DMS53 treated with DMSO at 0.1 percent for 48 hours (cell line): ENCODE measurements around the gene KRT37.

Source experiments
- DNase-seq: peaks from one replicate; lab custom pipeline; 2025; ENCODE audit not compliant: unreplicated experiment; lab: John Stamatoyannopoulos, UW

The KRT37 gene

GRCh38 chr17:41424111-41424635 is at the start of gene KRT37:
KRT37 (minus strand) TSS chr17:41424585; CDS start chr17:41424523, 62 bp downstream.
- DNase-seq: no peak

- DNase-seq: no peak
Observed at GRCh38 chr17:41468346-41468745, 44.0 kb upstream of the KRT37 start.

DNA sequence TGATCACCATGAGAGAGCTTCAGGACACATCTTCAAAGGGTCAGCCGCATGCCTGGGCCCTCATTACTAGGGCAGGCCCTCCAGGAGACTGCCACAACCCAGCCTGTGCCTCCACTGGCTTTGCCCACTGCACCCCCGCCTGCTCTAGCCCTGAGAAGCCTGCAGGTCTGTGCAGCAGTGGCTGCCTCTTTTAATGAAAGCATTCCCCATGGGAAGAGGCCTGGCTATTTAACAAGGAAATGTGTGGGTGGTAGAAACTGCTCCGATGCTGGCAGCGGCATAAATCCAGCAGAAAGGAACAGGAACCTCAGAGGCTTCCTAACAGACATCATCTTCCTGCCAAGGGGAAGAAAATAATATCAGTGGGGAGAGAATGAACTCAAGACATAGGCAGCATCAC is 43.2 kb upstream of the KRT37 start:
- DNase-seq: no peak

DNA sequence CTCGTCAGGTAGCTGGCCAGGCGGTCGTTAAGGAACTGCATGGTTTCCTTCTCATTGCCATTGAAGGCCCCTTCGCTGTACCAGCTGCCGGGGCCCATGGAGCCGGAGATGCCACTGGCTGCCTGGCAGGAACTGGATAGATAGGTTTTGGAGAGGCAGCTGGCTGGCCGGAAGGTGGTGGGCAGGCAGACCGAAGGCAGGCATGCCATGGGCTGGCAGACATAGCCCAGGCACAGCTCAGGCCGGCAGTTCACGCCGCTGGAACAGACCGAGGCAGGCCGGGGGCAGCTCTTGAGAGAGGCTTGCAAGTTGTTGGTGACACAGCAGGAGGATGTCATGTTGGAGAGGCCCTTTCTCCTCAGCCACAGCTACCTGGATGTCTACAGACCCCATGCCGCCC is 42.6 kb upstream of the KRT37 start, which contains the start of gene KRT32:
TSS of gene KRT32 (minus strand) at position 399 of the 400 bp plus-strand sequence. CDS start at position 338, 61 bp downstream.
- no peak for DNase-seq

DNA sequence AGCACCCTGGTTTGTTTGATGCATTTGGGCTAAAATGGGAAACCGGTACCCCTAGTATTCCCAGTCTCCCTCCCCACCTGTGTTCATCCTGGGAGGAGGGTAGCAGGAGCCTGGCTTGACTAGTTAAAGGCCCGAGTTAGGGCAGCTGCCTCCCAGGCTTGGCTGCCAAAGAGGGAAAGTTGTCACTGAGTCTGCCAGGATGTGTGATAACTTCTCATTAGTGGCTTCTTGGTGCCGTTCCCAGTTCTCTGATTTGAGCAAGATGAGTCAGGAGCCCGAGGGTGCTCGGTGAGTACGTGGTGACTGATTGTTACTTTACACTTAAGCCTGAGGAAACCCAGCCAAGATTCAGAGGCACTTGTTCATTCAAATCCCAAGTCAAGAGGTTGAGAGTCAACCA is 40.3 kb upstream of the KRT37 start:
- no peak for DNase-seq

DNA sequence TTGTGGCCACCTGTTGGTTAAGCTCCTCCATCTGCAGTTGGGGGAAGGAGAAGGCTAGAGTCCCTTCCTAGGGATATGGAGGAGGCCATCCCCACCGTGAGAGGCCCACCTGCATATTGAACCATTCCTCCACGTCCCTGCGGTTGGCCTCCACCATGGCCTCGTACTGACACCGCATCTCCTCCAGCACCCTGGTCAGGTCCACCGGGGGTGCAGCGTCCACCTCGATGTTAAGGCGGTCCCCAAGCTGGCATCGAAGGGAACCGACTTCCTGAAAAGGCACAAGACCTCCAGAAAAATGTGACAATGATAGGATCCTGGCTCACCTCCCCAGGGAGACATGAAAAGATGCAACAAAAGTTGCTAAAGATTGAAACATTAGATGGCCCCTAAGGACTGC is 39.8 kb upstream of the KRT37 start:
- no peak for DNase-seq

DNA sequence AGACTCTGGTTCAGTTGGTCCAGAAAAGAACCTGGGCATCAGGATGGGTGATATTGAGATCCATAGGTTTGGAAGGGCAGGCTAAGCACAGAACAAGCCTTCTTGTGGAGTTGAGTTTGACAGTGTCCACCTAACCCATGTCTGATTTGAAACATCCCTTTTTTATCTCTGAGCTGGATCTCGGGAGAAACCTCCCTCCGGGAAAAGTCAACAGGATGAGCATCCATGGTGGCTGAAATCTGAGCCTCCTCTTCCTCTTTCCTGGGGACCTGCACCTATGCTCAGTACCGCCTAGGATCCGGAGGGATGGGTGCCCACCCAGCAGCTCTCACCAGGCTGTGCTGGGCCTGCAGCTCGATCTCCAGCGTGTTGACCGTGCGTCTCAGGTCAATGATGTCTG is 39.4 kb upstream of the KRT37 start:
- no peak for DNase-seq

GRCh38 chr17:41462705-41463104 is 38.3 kb upstream of the KRT37 start:
- no peak for DNase-seq

DNA sequence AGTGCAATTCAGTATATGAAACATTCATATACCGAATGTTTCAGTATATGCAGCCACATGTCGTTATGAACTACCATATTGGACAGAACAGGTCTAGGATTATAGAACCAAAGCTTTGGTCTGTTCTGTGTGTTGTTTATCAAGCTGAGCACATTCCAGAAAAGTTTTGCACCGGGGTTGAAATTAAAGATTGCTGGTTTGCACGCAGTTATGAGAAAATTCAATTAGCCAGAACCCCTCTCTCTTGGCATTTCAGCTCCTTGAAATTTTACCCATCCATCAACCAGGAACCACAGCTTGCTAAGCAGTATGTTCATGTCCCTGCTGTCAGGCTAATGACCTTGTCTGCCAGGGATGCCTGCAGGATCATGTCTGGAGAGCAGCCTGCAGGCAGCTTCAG is 33.3 kb upstream of the KRT37 start:
- no peak for DNase-seq

- no peak for DNase-seq
Observed at GRCh38 chr17:41456204-41456603, 31.8 kb upstream of the KRT37 start.

GRCh38 chr17:41455236-41455635 is 30.9 kb upstream of the KRT37 start:
- no peak for DNase-seq

GRCh38 chr17:41453066-41453465 is 28.7 kb upstream of the KRT37 start:
- no peak for DNase-seq

DNA sequence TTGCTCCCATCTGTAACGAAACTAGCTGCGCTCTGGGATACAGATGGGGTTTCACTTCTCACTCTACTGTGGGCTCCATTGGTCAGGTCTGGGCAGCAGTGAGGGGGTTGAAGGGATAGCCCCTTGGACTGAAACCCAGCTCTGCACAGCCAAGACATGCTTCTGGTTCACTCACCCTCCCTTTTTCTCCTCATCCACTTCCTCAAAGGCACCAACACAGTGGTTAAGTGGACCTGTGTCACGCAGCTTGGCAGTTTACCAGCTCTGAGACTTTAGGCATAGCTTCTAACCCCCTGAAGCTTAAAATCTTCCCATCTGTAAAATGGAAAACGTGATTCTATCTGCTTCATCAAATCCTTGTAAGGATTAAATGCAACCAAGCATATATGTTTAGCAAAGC is 27.9 kb upstream of the KRT37 start:
- DNase-seq: no peak

- no peak for DNase-seq
Observed at GRCh38 chr17:41451154-41451728, 26.9 kb upstream of the KRT37 start.

GRCh38 chr17:41449008-41449407 is 24.6 kb upstream of the KRT37 start:
- no peak for DNase-seq

- no peak for DNase-seq
Observed at GRCh38 chr17:41448506-41448905, 24.1 kb upstream of the KRT37 start.

DNA sequence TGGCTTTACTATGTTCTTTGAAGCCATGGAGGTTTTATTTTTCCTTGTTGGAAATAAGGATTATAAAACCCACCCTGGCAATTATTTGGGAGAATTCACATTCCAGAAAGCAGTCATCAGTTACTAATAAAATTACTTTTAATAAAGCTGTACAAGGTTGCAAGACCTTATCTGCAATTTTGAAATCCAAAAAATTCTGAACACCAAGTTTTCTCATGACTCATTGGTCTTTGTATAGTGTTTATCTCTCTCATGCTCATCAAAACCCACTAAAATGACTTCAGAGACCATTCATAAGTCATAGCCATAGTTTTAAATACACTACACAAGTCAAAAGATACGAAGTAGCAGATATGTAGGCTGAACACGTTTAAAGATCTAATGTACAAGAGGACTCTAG is 22.4 kb upstream of the KRT37 start:
- DNase-seq: no peak

DNA sequence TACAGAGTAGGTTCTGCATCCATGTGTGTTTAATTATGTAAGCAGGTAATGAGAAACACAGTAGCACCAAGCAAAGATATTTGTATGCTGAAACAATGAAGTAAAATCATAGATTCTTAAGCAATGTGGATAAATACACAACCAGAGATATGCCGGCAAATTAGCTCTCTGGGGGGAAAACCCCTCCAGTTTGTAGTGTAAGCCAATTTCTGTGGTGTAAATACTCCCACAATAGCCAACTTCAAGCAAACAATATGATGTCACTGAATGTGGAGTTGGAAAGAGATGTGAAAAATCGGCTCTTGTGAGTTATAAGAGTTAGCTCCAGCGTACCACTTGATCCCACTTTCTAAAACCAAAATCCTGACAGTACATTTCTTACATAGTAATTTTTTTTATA is 20.3 kb upstream of the KRT37 start:
- no peak for DNase-seq

DNA sequence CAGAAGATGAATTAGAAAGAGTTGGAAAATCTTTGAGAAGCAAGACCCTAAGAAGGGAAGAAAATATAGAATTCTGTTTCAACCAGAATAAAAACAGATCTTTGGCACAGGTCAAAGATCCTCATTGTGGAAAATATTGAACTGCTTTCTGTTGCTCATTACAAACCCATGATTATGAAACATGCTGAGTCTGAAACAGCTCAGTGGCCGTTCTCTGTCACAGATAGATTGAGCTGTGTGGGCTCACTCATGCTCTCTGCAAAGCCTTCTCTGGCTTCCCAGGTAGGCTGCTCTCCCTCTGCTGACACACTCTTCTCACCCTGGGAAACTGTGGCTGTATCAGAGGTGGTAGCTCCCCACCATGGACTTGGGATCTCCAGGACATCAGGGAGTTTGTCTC is 19.8 kb upstream of the KRT37 start:
- DNase-seq: no peak

GRCh38 chr17:41442739-41443138 is 18.4 kb upstream of the KRT37 start:
- no peak for DNase-seq

GRCh38 chr17:41440531-41441033 is 16.2 kb upstream of the KRT37 start, which contains the start of gene KRT38:
KRT38 (minus strand) TSS chr17:41440983; CDS start chr17:41440921, 62 bp downstream.
- no peak for DNase-seq

DNA sequence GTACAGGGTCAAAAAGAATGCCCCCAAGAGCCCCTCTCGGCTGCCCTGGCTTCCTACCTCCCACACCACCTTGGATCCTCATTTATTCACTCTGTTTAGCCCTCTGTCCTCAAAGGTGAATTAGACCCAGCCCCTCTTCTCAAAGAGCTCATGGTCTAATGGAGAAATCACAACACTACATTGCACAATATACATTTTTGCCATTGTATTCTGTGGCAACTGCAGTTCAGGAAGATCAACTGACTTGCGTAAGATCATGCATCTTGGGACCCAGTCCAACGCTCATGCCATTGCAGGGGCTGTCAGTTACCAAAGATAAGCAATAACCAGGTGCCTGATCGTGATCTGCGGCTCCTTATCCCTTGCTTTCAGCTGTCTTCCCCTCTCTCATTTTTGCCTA is 15.0 kb upstream of the KRT37 start:
- no peak for DNase-seq

GRCh38 chr17:41437769-41438168 is 13.4 kb upstream of the KRT37 start:
- no peak for DNase-seq
